Spleen (tissue), 11 donors: ENCODE measurements around the gene TBXA2R. TPM values are rescaled to one million over a fixed set of nuclear protein-coding genes. Genes with fewer than 3 reads are reported as not detected.

Experiments used
- DNase-seq: peaks from one replicate; pipeline ENCODE4 v3.0.0-alpha.2; 2020
- H3K27ac ChIP-seq, 8 donors: fragments of 200-600 bp; sonication (generic) in 7 of 8; 1 replicate in 4 of 8; 2 replicates in 4 of 8; pipeline versions ENCODE4 v1.5.0 to v1.8.0; 2016 to 2021; ENCODE audit warnings: inconsistent platforms in 4 of 8, mild to moderate bottlenecking in 4 of 8, moderate library complexity in 1 of 8
- H3K27me3 ChIP-seq, 7 donors: fragments of 200-600 bp; sonication (generic) in 6 of 7; replicated peaks in 1 of 7; 1 replicate in 4 of 7; 2 replicates in 3 of 7; pipeline versions ENCODE4 v1.5.0 to v1.8.0; 2016 to 2021; ENCODE audit warnings: inconsistent platforms in 3 of 7, mild to moderate bottlenecking in 1 of 7
- H3K36me3 ChIP-seq, 6 donors: fragments of 200-600 bp; sonication (generic) in 5 of 6; 1 replicate in 4 of 6; 2 replicates in 2 of 6; pipeline versions ENCODE4 v1.5.0 to v1.8.0; 2016 to 2021; ENCODE audit warnings: inconsistent platforms in 2 of 6
- H3K4me1 ChIP-seq, 6 donors: fragments of 200-600 bp; sonication (generic) in 5 of 6; 1 replicate in 3 of 6; 2 replicates in 3 of 6; pipeline versions ENCODE4 v1.5.0 to v1.8.0; 2016 to 2021; ENCODE audit warnings: inconsistent platforms in 3 of 6
- H3K4me3 ChIP-seq, 8 donors: fragments of 200-600 bp; sonication (generic) in 7 of 8; 1 replicate in 4 of 8; 2 replicates in 4 of 8; pipeline versions ENCODE4 v1.5.0 to v1.8.0; 2016 to 2021; ENCODE audit warnings: inconsistent platforms in 4 of 8, mild to moderate bottlenecking in 4 of 8, moderate library complexity in 2 of 8
- H3K9me3 ChIP-seq, 8 donors: fragments of 200-600 bp; sonication (generic) in 7 of 8; 1 replicate in 4 of 8; 2 replicates in 4 of 8; pipeline versions ENCODE4 v1.5.0 to v1.8.0; 2016 to 2021; ENCODE audit warnings: inconsistent platforms in 4 of 8
- CTCF ChIP-seq, 11 experiments: fragments of 200-600 bp in 7 of 11; fragments of 450-650 bp in 4 of 11; sonication (generic) in 4 of 11; IDR thresholded peaks in 8 of 11; conservative IDR thresholded peaks in 3 of 11; 1 replicate in 7 of 11; 2 replicates in 4 of 11; pipeline versions ENCODE4 v1.4.0 to v1.8.0; 2016 to 2021; ENCODE audit warnings: antibody characterized with exemption in 11 of 11, inconsistent platforms in 4 of 11, mild to moderate bottlenecking in 1 of 11
- POLR2A ChIP-seq, 3 donors: fragments of 450-650 bp; IDR thresholded peaks; one replicate each; pipeline ENCODE4 v1.5.1; 2017; ENCODE audit warnings: antibody characterized with exemption in 3 of 3, mild to moderate bottlenecking in 1 of 3
- POLR2AphosphoS5 ChIP-seq, 3 donors: sonication (generic); formaldehyde crosslinking; IDR thresholded peaks; one replicate each; pipeline ENCODE4 v1.5.1; 2017; ENCODE audit warnings: antibody characterized with exemption in 3 of 3
- WGBS, 5 donors: extraction: QIAGEN DNeasy Blood & Tissue Kit in 3 of 5; methylation state at CpG; one replicate each; pipeline versions ENCODE4 v1.1.5 to v1.1.7; 2013 to 2018; 5-methylcytosine and 5-hydroxymethylcytosine counted together
- intact Hi-C: fragments of 100-400 bp; cut with DNase I; formaldehyde crosslinking; loops from one replicate; pipeline ENCODE4 v1.15.0; 2023; ENCODE audit warnings: low total_unique reads
- polyA plus RNA-seq, 3 donors: library from polyadenylated mRNA; stranded (reverse); fragments of 200-250 nt; gene quantifications; one replicate each; pipeline ENCODE4 v1.2.1, GENCODE V29; 2013
- total RNA-seq, 7 donors: library from RNA; depleted of rRNA in 3 of 7; stranded (reverse); fragments of >200 nt in 3 of 7; fragmentation: NEBNext Ultra II Directional in 4 of 7; extraction: Animal tissue kit (Norgen Biotek cat#: 25700) in 4 of 7; gene quantifications; one replicate each; pipeline versions ENCODE4 v1.1.0 to v1.2.1, GENCODE V29; 2016 to 2021
- donor health status: healthy with polysubstance abuse.
- donor health status: DM: no; HTN: no; CAD: no; lungs with moderate emphysema.
- donor health status: DM: no; HTN: no; CAD: no.
- donor health status: Bipolar disorder and iron deficiency.
- donor health status: healthy.
- donor health status: DM: no; HTN: no; CAD: no.
- donor health status: DM: yes; HTN: yes; CAD: no.

The TBXA2R gene
- total and polyA plus RNA-seq, 10 donors, result 2.1 to 16.1 (median 10.5) TPM

GRCh38 chr19:3563709-3564524 lies 42.8 kb downstream of the TBXA2R start:
- H3K27me3 ChIP-seq, result no peaks in the 10 kb centered on the region
- 72 to 81% (median 74%) methylated on average over 17 of the region's 17 CpGs for WGBS, 5 donors
- intact Hi-C loops, result no loop called here
- H3K27ac ChIP-seq, result no peak overlapping the region
- TF ChIP-seq POLR2A (IDR thresholded peaks at IDR 0.05) (no peak), CTCF (IDR thresholded peaks at IDR 0.05 in 8 of 11, conservative IDR thresholded peaks at IDR 0.05 in 3 of 11) (no peak), POLR2AphosphoS5 (IDR thresholded peaks at IDR 0.05) (no peak)
- H3K4me1 ChIP-seq, result peaks cover 0 to 20% (median 6%) of the 10 kb centered on the region in 6 donors
- H3K9me3 ChIP-seq, result no peaks in the 10 kb centered on the region
- no peaks in the 10 kb centered on the region for H3K36me3 ChIP-seq
- no peak for DNase-seq
- H3K4me3 ChIP-seq, result no peak overlapping the region

- TF ChIP-seq CTCF (IDR thresholded peaks at IDR 0.05 in 8 of 11, conservative IDR thresholded peaks at IDR 0.05 in 3 of 11) (peak in 2 of 11 experiments; percentile 20 to 41), POLR2AphosphoS5 (IDR thresholded peaks at IDR 0.05) (peak; percentile 93 to 97 (median 95)), POLR2A (IDR thresholded peaks at IDR 0.05) (peak in 1 of 3 donors; percentile 90)
- WGBS, 5 donors, result 0 to 1% (median 1%) methylated on average over 17 to 81 of the region's 81 CpGs
- Histone ChIP-seq H3K36me3 (no peaks in the 10 kb centered on the region), H3K4me1 (peaks cover 38 to 77% (median 60%) of the 10 kb centered on the region in 6 donors), H3K27ac (peak within 1 kb of the TSS; percentile 72 to 90 (median 85)), H3K27me3 (no peaks in the 10 kb centered on the region), H3K4me3 (peak within 1 kb of the TSS; percentile 81 to 99 (median 92)), H3K9me3 (no peaks in the 10 kb centered on the region)
- peak; percentile 97 for DNase-seq
- intact Hi-C loops, result loop anchor here (10.0 kb wide), 1 partner anchor 57 kb away; no protein-coding TSS in a partner anchor
Measured at GRCh38 chr19:3557461-3558248, 49.0 kb downstream of the TBXA2R start, which contains the start of gene MFSD12. MFSD12 (minus strand) TSS chr19:3557586; CDS start chr19:3557403, 183 bp downstream.

GRCh38 chr19:3556978-3557460 lies 49.7 kb downstream of the TBXA2R start:
- H3K4me1 ChIP-seq, result peaks cover 43 to 84% (median 65%) of the 10 kb centered on the region in 6 donors
- no peaks in the 10 kb centered on the region for H3K36me3 ChIP-seq
- intact Hi-C loops, result loop anchor here (10.0 kb wide), 1 partner anchor 58 kb away; no protein-coding TSS in a partner anchor
- H3K27ac ChIP-seq, result peak overlapping the region; percentile 41 to 90 (median 85)
- peak; percentile 89 for DNase-seq
- no peaks in the 10 kb centered on the region for H3K27me3 ChIP-seq
- H3K4me3 ChIP-seq, result peak overlapping the region; percentile 81 to 99 (median 92)
- TF ChIP-seq CTCF (IDR thresholded peaks at IDR 0.05 in 8 of 11, conservative IDR thresholded peaks at IDR 0.05 in 3 of 11), result peak in 2 of 11 experiments; percentile 7 to 20
- TF ChIP-seq POLR2AphosphoS5 (IDR thresholded peaks at IDR 0.05), result no peak
- no peak for TF ChIP-seq POLR2A (IDR thresholded peaks at IDR 0.05)
- 0 to 1% (median 0%) methylated on average over 12 to 60 of the region's 60 CpGs for WGBS, 5 donors
- no peaks in the 10 kb centered on the region for H3K9me3 ChIP-seq
